Activated naive CD4-positive, alpha-beta T cell (primary cell): Measurements from ENCODE around the gene OR8S1.

Source experiments
- DNase-seq, 4 experiments: peaks; one replicate each; lab custom pipeline; 2025; lab: John Stamatoyannopoulos, UW

Gene OR8S1

DNA sequence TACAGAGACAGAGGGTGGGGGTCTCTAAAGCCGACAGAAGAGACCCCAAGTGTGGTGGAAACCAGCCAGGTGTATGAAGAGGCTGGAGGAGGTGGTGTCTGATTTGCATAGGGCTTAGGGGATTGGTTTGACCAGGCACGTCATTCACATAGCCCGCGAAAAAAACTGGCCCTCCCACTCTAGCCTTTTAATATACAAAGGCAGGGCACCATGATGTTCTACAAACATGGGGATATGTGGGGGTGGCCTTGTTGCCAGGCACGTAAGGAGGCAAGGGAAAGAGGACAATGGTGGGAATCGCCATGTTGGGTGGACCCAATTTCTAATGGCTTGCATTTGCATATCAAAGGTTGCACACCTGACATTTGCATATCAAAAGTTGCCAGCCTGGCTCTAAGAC is 31.2 kb downstream of the OR8S1 start:
- DNase-seq: no peak

DNA sequence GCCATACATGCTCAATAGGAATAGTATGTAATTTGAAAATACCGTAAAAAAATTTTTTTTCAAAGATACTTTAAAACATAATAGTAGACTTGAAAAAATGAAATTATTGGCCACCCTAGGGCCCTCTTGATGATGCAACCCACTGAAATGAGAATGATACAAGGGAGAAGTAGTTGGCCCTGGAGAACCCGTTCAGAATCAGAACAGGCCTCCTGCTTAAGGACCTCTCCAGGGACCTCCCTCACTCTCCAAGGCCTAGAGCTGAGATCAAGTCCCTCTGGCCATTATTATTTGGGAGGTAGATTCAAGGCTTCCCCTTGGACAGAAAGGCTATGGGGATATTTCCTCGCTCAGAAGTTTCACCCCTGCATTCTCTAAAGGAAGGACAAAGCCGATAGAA is 32.5 kb downstream of the OR8S1 start:
- no peak for DNase-seq

DNA sequence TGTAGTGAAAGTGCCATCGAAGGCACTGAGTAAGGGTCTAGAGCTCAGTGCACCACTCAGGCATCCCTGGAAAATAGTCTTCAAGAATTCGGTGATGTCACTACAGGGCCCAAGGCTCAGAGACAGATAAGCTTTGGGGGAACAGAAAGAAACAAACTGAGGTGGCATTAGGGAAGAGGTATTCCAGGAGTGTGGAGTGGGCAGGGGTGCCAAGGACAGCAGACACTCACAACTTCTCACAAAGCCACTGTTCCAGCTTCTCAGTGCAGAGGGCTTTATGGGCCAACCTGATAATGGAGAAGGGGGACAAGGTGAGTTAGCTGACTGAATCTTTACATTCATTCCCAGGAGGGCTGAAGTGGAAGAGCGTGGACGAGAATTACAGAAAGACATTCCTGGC is 42.3 kb downstream of the OR8S1 start:
- DNase-seq: no peak

DNA sequence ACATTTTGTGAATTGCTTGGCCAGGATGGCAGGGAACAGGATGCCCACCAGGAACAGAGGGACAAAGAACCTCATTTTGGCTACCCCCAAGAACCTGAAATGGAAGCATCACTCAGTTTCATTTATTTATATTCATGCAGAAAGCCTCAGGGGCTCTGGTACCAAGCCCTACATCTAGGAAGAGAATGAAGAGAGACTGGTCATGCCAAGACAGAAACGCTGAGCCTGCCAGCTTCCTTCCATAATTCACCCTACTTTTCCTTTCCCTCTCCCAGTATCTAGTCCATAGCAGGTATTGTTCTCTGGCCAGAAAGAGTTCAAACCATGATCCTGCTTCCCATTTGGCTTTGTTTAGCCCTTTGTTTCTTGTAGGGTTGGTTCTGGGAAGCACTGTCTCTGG is 44.5 kb downstream of the OR8S1 start, which contains the start of gene LALBA:
Gene LALBA, minus strand, starts transcription at position 101 of the 400 bp plus-strand sequence. Its CDS starts 26 bp downstream, at position 75.
- no peak for DNase-seq

DNA sequence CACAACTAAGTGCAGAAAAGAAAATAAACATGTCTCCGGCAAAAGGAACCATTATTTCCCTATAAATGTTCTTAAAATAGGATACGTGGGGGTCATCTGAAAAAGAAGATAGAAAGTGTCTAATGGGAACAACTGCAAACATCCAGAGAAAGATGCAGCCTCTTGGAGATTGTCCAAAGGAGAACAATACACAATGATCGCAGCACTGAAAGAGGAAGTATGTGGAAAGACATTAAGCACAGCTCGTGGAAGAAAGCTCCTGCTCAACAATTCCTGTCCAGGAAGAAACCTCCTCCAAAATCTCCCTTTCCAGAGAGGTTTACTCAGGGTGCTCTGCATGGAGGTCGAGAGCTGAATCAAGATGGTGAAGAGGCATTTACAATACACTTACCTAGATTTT is 46.9 kb downstream of the OR8S1 start:
- no peak for DNase-seq
